ENCODE measurements around the gene KLHL29.

Gene KLHL29

GRCh38 chr2:23688486-23689130 is 303.6 kb downstream of the KLHL29 start:
- no peak for DNase-seq

- DNase-seq, result no peak
Measured at GRCh38 chr2:23689131-23689700, 304.2 kb downstream of the KLHL29 start.

- DNase-seq, result no peak
Measured at GRCh38 chr2:23689891-23690290, 304.9 kb downstream of the KLHL29 start.

- no peak for DNase-seq
Measured at GRCh38 chr2:23690421-23691105, 305.6 kb downstream of the KLHL29 start.

GRCh38 chr2:23691106-23691470 is 306.1 kb downstream of the KLHL29 start:
- no peak for DNase-seq

- DNase-seq, result no peak
Measured at GRCh38 chr2:23691565-23691964, 306.6 kb downstream of the KLHL29 start.

- DNase-seq, result no peak
Measured at GRCh38 chr2:23692263-23692662, 307.3 kb downstream of the KLHL29 start.

- no peak for DNase-seq
Measured at GRCh38 chr2:23692851-23693605, 308.0 kb downstream of the KLHL29 start.

GRCh38 chr2:23693606-23693951 is 308.6 kb downstream of the KLHL29 start:
- no peak for DNase-seq

GRCh38 chr2:23694058-23695045 is 309.4 kb downstream of the KLHL29 start:
- DNase-seq, result no peak

GRCh38 chr2:23695214-23695889 is 310.4 kb downstream of the KLHL29 start:
- no peak for DNase-seq

- DNase-seq, result no peak
Measured at GRCh38 chr2:23695890-23696751, 311.1 kb downstream of the KLHL29 start.

- no peak for DNase-seq
Measured at GRCh38 chr2:23696752-23697045, 311.7 kb downstream of the KLHL29 start.

GRCh38 chr2:23697256-23698075 is 312.5 kb downstream of the KLHL29 start:
- DNase-seq, result no peak

- no peak for DNase-seq
Measured at GRCh38 chr2:23698116-23698693, 313.2 kb downstream of the KLHL29 start.

GRCh38 chr2:23698721-23699579 is 314.0 kb downstream of the KLHL29 start:
- no peak for DNase-seq

GRCh38 chr2:23699580-23699925 is 314.6 kb downstream of the KLHL29 start:
- no peak for DNase-seq

GRCh38 chr2:23700627-23701026 is 315.6 kb downstream of the KLHL29 start:
- no peak for DNase-seq
